H1 (cell line): ENCODE results near the gene RBMS1. TPM values are rescaled to one million over a fixed set of nuclear protein-coding genes. Genes with fewer than 3 reads are reported as not detected.

Source experiments
- CTCF ChIA-PET: fragments of 300-600 bp; sonication (Branson Sonifier 250); formaldehyde crosslinking; loops from one replicate; lab custom pipeline; 2021; ENCODE audit not compliant: partially characterized antibody; lab: Charles Lee
- POLR2A ChIA-PET: fragments of 300-600 bp; sonication (Branson Sonifier 250); formaldehyde crosslinking; loops from one replicate; lab custom pipeline; 2021; ENCODE audit warnings: inconsistent platforms; ENCODE audit not compliant: partially characterized antibody; lab: Charles Lee
- DNase-seq, 2 experiments: peaks; one replicate each; pipeline versions ENCODE4 v3.0.0 to v3.0.0-alpha.2; 2010 to 2022; ENCODE audit warnings: low spot score in 2 of 2, low read depth in 1 of 2, mixed read lengths in 1 of 2
- FAIRE-seq: peaks from 2 replicates; lab custom pipeline; 2011; peaks lifted over from hg19 to GRCh38; lab: Jason Lieb, UNC
- H2AFZ ChIP-seq: 2 replicates; pipeline ENCODE4 v1.8.1; 2012; ENCODE audit warnings: low read length, inconsistent platforms
- H2AK5ac ChIP-seq: 2 replicates; pipeline ENCODE4 v1.6.1; 2013; ENCODE audit warnings: low read depth, low read length
- H2BK120ac ChIP-seq: replicated peaks from 2 replicates; pipeline ENCODE3; 2013; ENCODE audit warnings: low read depth, low read length, inconsistent platforms
- H2BK12ac ChIP-seq: 2 replicates; pipeline ENCODE4 v1.6.1; 2013; ENCODE audit warnings: low read depth, low read length
- H2BK15ac ChIP-seq: 2 replicates; pipeline ENCODE4 v1.6.1; 2013; ENCODE audit warnings: low read length
- H2BK20ac ChIP-seq: 2 replicates; pipeline ENCODE4 v1.6.1; 2013; ENCODE audit warnings: low read length
- H2BK5ac ChIP-seq: 2 replicates; pipeline ENCODE4 v1.6.1; 2013; ENCODE audit warnings: low read depth, low read length
- H3K14ac ChIP-seq: 2 replicates; pipeline ENCODE4 v1.6.1; 2013; ENCODE audit warnings: inconsistent platforms; ENCODE audit not compliant: insufficient read length
- H3K18ac ChIP-seq: 2 replicates; pipeline ENCODE4 v1.6.1; 2013; ENCODE audit warnings: low read length; ENCODE audit errors: extremely low read depth
- H3K23ac ChIP-seq: 2 replicates; pipeline ENCODE4 v1.6.1; 2013; ENCODE audit warnings: inconsistent platforms; ENCODE audit not compliant: insufficient read length
- H3K23me2 ChIP-seq: 2 replicates; pipeline ENCODE4 v1.6.1; 2013; ENCODE audit warnings: low read depth, low read length
- H3K27ac ChIP-seq: 2 replicates; pipeline ENCODE4 v1.6.1; 2011; ENCODE audit warnings: low read depth, low read length, inconsistent platforms
- H3K27me3 ChIP-seq, 4 experiments: replicated peaks in 1 of 4; 1 replicate in 1 of 4; 2 replicates in 3 of 4; pipeline versions ENCODE4 v1.6.1 to v1.8.1; 2011 to 2013; ENCODE audit warnings: low read length in 3 of 4, mild to moderate bottlenecking in 3 of 4, inconsistent platforms in 2 of 4, mixed read lengths in 2 of 4, moderate library complexity in 1 of 4; ENCODE audit not compliant: control insufficient read depth in 3 of 4, insufficient read depth in 3 of 4; ENCODE audit errors: extremely low read depth in 1 of 4
- H3K36me3 ChIP-seq, 4 experiments: 2 replicates each; pipeline versions ENCODE4 v1.6.1 to v1.8.1; 2011 to 2013; ENCODE audit warnings: mild to moderate bottlenecking in 4 of 4, low read length in 3 of 4, moderate library complexity in 2 of 4, control low read depth in 1 of 4, inconsistent platforms in 1 of 4; ENCODE audit not compliant: insufficient read depth in 4 of 4, control insufficient read depth in 2 of 4
- H3K4ac ChIP-seq: replicated peaks from 2 replicates; pipeline ENCODE3; 2013; ENCODE audit warnings: low read length, low read depth, mixed read lengths, inconsistent platforms; ENCODE audit not compliant: insufficient read length
- H3K4me1 ChIP-seq, 4 experiments: replicated peaks in 1 of 4; 1 replicate in 1 of 4; 2 replicates in 3 of 4; pipeline versions ENCODE4 v1.6.1 to v1.8.1; 2011 to 2013; ENCODE audit warnings: low read length in 3 of 4, inconsistent platforms in 2 of 4, mixed read lengths in 1 of 4; ENCODE audit not compliant: insufficient read depth in 4 of 4, control insufficient read depth in 3 of 4
- H3K4me2 ChIP-seq, 2 experiments: 2 replicates each; pipeline versions ENCODE4 v1.6.1 to v1.8.1; 2011 to 2013; ENCODE audit warnings: low read depth in 2 of 2, low read length in 2 of 2, control low read depth in 1 of 2, inconsistent platforms in 1 of 2, mild to moderate bottlenecking in 1 of 2; ENCODE audit not compliant: insufficient read depth in 1 of 2
- H3K4me3 ChIP-seq, 4 experiments: fragments of 200-600, 300-600 bp in 1 of 4; sonication (generic), shearing (Covaris generic), sonication (Bioruptor Twin) in 1 of 4; 2 replicates each; pipeline versions ENCODE4 v1.5.1 to v1.8.1; 2011 to 2016; ENCODE audit warnings: low read length in 4 of 4, low read depth in 3 of 4, control low read depth in 2 of 4, inconsistent platforms in 2 of 4, mild to moderate bottlenecking in 2 of 4, mixed read lengths in 1 of 4, moderate library complexity in 1 of 4; ENCODE audit not compliant: insufficient read depth in 2 of 4; ENCODE audit errors: extremely low read depth in 1 of 4
- H3K56ac ChIP-seq: replicated peaks from 2 replicates; pipeline ENCODE3; 2013; ENCODE audit warnings: low read depth, mild to moderate bottlenecking, mixed read lengths, low read length, inconsistent platforms; ENCODE audit not compliant: insufficient read length
- H3K79me1 ChIP-seq: 2 replicates; pipeline ENCODE4 v1.6.1; 2013; ENCODE audit warnings: low read depth, low read length, control low read depth
- H3K79me2 ChIP-seq, 2 experiments: 2 replicates each; pipeline versions ENCODE4 v1.6.1 to v1.8.1; 2012 to 2013; ENCODE audit warnings: low read length in 2 of 2, mild to moderate bottlenecking in 2 of 2, inconsistent platforms in 1 of 2; ENCODE audit not compliant: insufficient read depth in 2 of 2, control insufficient read depth in 1 of 2
- H3K9ac ChIP-seq, 4 experiments: replicated peaks in 1 of 4; 1 replicate in 1 of 4; 2 replicates in 3 of 4; pipeline versions ENCODE4 v1.6.1 to v1.8.1; 2011 to 2013; ENCODE audit warnings: low read depth in 3 of 4, low read length in 3 of 4, control low read depth in 2 of 4, mild to moderate bottlenecking in 2 of 4, moderate library complexity in 2 of 4, inconsistent platforms in 1 of 4; ENCODE audit errors: extremely low read depth in 1 of 4
- H3K9me3 ChIP-seq, 2 experiments: 2 replicates each; pipeline versions ENCODE4 v1.6.1 to v1.8.1; 2012 to 2013; ENCODE audit warnings: mild to moderate bottlenecking in 2 of 2, moderate library complexity in 2 of 2, control low read depth in 1 of 2, inconsistent platforms in 1 of 2, low read depth in 1 of 2, low read length in 1 of 2, mixed read lengths in 1 of 2; ENCODE audit not compliant: insufficient read depth in 2 of 2
- H4K20me1 ChIP-seq, 2 experiments: replicated peaks in 1 of 2; 2 replicates each; pipeline versions ENCODE3 to v1.8.1; 2011 to 2013; ENCODE audit warnings: inconsistent platforms in 2 of 2, low read length in 2 of 2, mild to moderate bottlenecking in 1 of 2; ENCODE audit not compliant: insufficient read depth in 2 of 2, control insufficient read depth in 1 of 2
- H4K5ac ChIP-seq: 2 replicates; pipeline ENCODE4 v1.6.1; 2013; ENCODE audit warnings: low read length, low read depth, mixed read lengths, inconsistent platforms; ENCODE audit not compliant: insufficient read length
- H4K8ac ChIP-seq: 2 replicates; pipeline ENCODE4 v1.8.0; 2013; ENCODE audit warnings: mild to moderate bottlenecking, moderate library complexity, low read length, inconsistent platforms; ENCODE audit not compliant: insufficient read depth; ENCODE audit errors: extremely low read depth
- H4K91ac ChIP-seq: replicated peaks from 2 replicates; pipeline ENCODE3; 2013; ENCODE audit warnings: low read length, mixed read lengths, inconsistent platforms; ENCODE audit not compliant: insufficient read length
- ASH2L ChIP-seq: fragments of 200-600, 300-600 bp; sonication (generic); IDR thresholded peaks from one replicate; pipeline ENCODE4 v1.7.1; 2017; ENCODE audit warnings: low read length
- BCL11A ChIP-seq, 2 experiments: IDR thresholded peaks; one replicate each; pipeline ENCODE4 v1.6.1; 2011; ENCODE audit warnings: low read depth in 2 of 2, low read length in 2 of 2, mild to moderate bottlenecking in 2 of 2
- CEBPB ChIP-seq: IDR thresholded peaks from 2 replicates; pipeline ENCODE4 v1.6.1; 2012; ENCODE audit warnings: low read depth, low read length
- CTBP2 ChIP-seq: IDR thresholded peaks from 2 replicates; pipeline ENCODE4 v1.7.0; 2011; ENCODE audit warnings: borderline replicate concordance, mild to moderate bottlenecking, moderate library complexity, mixed read lengths, low read length; ENCODE audit not compliant: insufficient read depth, insufficient read length
- JUND ChIP-seq: IDR thresholded peaks from 2 replicates; pipeline ENCODE4 v1.6.1; 2011; ENCODE audit warnings: mild to moderate bottlenecking, improper control_type of control experiment, low read length
- KDM4A ChIP-seq: IDR thresholded peaks from one replicate; pipeline ENCODE4 v1.7.1; 2012; ENCODE audit warnings: low read depth, mild to moderate bottlenecking, moderate library complexity, low read length, inconsistent platforms; ENCODE audit not compliant: severe bottlenecking
- NRF1 ChIP-seq: IDR thresholded peaks from 2 replicates; pipeline ENCODE4 v1.6.1; 2011; ENCODE audit warnings: mild to moderate bottlenecking, low read depth, low read length, improper control_type of control experiment
- SP2 ChIP-seq: IDR thresholded peaks from 2 replicates; pipeline ENCODE4 v1.6.1; 2012; ENCODE audit warnings: mild to moderate bottlenecking, low read length, inconsistent platforms
- SRF ChIP-seq: IDR thresholded peaks from 2 replicates; pipeline ENCODE4 v1.6.1; 2011; ENCODE audit warnings: mild to moderate bottlenecking, low read depth, low read length, moderate library complexity
- SUZ12 ChIP-seq: fragments of 200-600 bp; sonication (generic); IDR thresholded peaks from 2 replicates; pipeline ENCODE4 v1.6.1; 2012; ENCODE audit warnings: mild to moderate bottlenecking, inconsistent platforms, low read length, moderate library complexity, mixed read lengths
- TAF1 ChIP-seq: IDR thresholded peaks from 2 replicates; pipeline ENCODE4 v1.6.1; 2011; ENCODE audit warnings: mild to moderate bottlenecking, low read depth, low read length
- TCF12 ChIP-seq: IDR thresholded peaks from 2 replicates; pipeline ENCODE4 v1.6.1; 2011; ENCODE audit warnings: low read depth, mild to moderate bottlenecking, low read length
- WGBS, 2 experiments: shearing (Covaris generic) in 1 of 2; methylation state at CpG; one replicate each; pipeline versions ENCODE4 v1.1.6 to v1.1.7; 2013 to 2015; ENCODE audit warnings: low lambda C conversion rate in 2 of 2, mixed read lengths in 2 of 2, inconsistent platforms in 1 of 2, low coverage in 1 of 2, missing lambda C conversion rate in 1 of 2; ENCODE audit not compliant: insufficient replicate concordance in 2 of 2, insufficient coverage in 1 of 2, insufficient read length in 1 of 2; ENCODE audit errors: extremely low coverage in 1 of 2, missing lambda C conversion rate in 1 of 2; 5-methylcytosine and 5-hydroxymethylcytosine counted together
- polyA plus RNA-seq, 7 experiments: library from polyadenylated mRNA; depleted of rRNA in 3 of 7; stranded (reverse) in 5 of 7; unstranded in 2 of 7; fragments of >200 nt in 5 of 7; fragments of 200-250 nt in 2 of 7; gene quantifications; 1 replicate in 5 of 7; 2 replicates in 1 of 7; 4 replicates in 1 of 7; pipeline versions ENCODE4 v1.2.1 to v1.2.3, GENCODE V29; 2011 to 2013; ENCODE audit warnings: missing spikeins in 2 of 7, mixed read lengths in 2 of 7
- total RNA-seq: library from RNA; stranded (reverse); fragmentation: NEBNext Ultra II Directional; extraction: Animal tissue kit (Norgen Biotek cat#: 25700); gene quantifications from 2 replicates; pipeline ENCODE4 v1.2.1, GENCODE V29; 2021

Gene RBMS1
- total and polyA plus RNA-seq, 2 of the 8 experiments (the other 6 are each of a cell fraction or from before 2014, with no cell fraction given), result 53.7 to 60.0 TPM

GRCh38 chr2:160269803-160270570, 223.6 kb downstream of the RBMS1 start:
- POLR2A ChIA-PET, result interaction anchor here (0.8 to 1.6 kb wide), 6 partner anchors 9 to 89 kb away, joined by 3 to 9 read pairs (median 4); no protein-coding TSS in a partner anchor
- no peaks in the 10 kb centered on the region for H3K79me2 ChIP-seq
- CTCF ChIA-PET, result interaction anchor here (0.6 to 3.0 kb wide), 25 partner anchors 9 to 794 kb away, joined by 3 to 31 read pairs (median 4); no protein-coding TSS in a partner anchor
- TF ChIP-seq TCF12, result 0 out of 2 replicates have a peak, but pooled peaks have one; percentile 60
- TF ChIP-seq TAF1, result peak; percentile 77
- TF ChIP-seq BCL11A (IDR thresholded peaks at IDR 0.05; ENCODE audit: low read depth in 2 of 2, low read length in 2 of 2), result no peak
- peak; percentile 53 for TF ChIP-seq KDM4A
- TF ChIP-seq NRF1, result no peak
- TF ChIP-seq ASH2L, result peak; percentile 93
- no peak for TF ChIP-seq SRF
- TF ChIP-seq JUND, result peak; percentile 54; the same call in 1 of the 2 replicates
- TF ChIP-seq SP2, result no peak
- TF ChIP-seq SUZ12, result no peak
- TF ChIP-seq CEBPB, result no peak
- peak; percentile 58 for TF ChIP-seq CTBP2

More at GRCh38 chr2:160269803-160270570, 223.6 kb downstream of the RBMS1 start:
- no peak overlapping the region for H3K23ac ChIP-seq
- no peak overlapping the region for H2AK5ac ChIP-seq
- peak overlapping the region; percentile 74 for H4K5ac ChIP-seq
- 0 out of 2 replicates have a peak overlapping the region, but pooled peaks have one; percentile 43 for H2BK20ac ChIP-seq
- peak overlapping the region; percentile 57 for H3K27ac ChIP-seq
- H3K4ac ChIP-seq, result no peak overlapping the region
- H3K4me2 ChIP-seq, result peak overlapping the region; percentile 68 to 77
- H3K56ac ChIP-seq, result no peak overlapping the region
- peak overlapping the region; percentile 30 for H2BK120ac ChIP-seq
- peak overlapping the region in 3 of 4 experiments; percentile 70 to 81 (median 73); a peak in 6 of 7 replicates for H3K9ac ChIP-seq
- peaks cover 2 to 10% (median 7%) of the 10 kb centered on the region in 4 experiments for H3K27me3 ChIP-seq
- H3K36me3 ChIP-seq, result peaks cover 0 to 3% (median 1%) of the 10 kb centered on the region in 4 experiments; a peak in 2 of 8 replicates
- peaks cover 2% of the 10 kb centered on the region; the same call in 1 of the 2 replicates for H3K23me2 ChIP-seq
- H2AFZ ChIP-seq, result peak overlapping the region; percentile 90
- peak overlapping the region; percentile 28 to 60 (median 54) for H3K4me3 ChIP-seq
- H3K14ac ChIP-seq, result no peak overlapping the region
- WGBS, 2 experiments, result 2% methylated on average over 53 of the region's 53 CpGs; no CpG with 5 or more reads in 1 of the 2 experiments
- peaks cover 3 to 17% (median 11%) of the 10 kb centered on the region in 4 experiments for H3K4me1 ChIP-seq
- no peaks in the 10 kb centered on the region for H4K20me1 ChIP-seq
- H4K91ac ChIP-seq, result peak overlapping the region; percentile 82
- peak overlapping the region; percentile 96 for H3K18ac ChIP-seq
- no peaks in the 10 kb centered on the region for H3K79me1 ChIP-seq
- DNase-seq (peak; percentile 85), FAIRE-seq (no peak)
- H2BK12ac ChIP-seq, result peak overlapping the region; percentile 70
- no peaks in the 10 kb centered on the region for H3K9me3 ChIP-seq
- peak overlapping the region; percentile 57; the same call in 1 of the 2 replicates for H2BK5ac ChIP-seq
- H2BK15ac ChIP-seq, result peak overlapping the region; percentile 93; the same call in 1 of the 2 replicates
- H4K8ac ChIP-seq, result peak overlapping the region; percentile 92; the same call in 1 of the 2 replicates
